HepG2 (cell line): ENCODE results near the gene NFATC2.

Source experiments
- BRCA1 ChIP-seq: sonication (generic); formaldehyde crosslinking; IDR thresholded peaks from 2 replicates; pipeline ENCODE4 v1.4.0; 2020; ENCODE audit warnings: missing genetic modification reagents
- CTCF ChIP-seq: sonication (generic); formaldehyde crosslinking; IDR thresholded peaks from 2 replicates; pipeline ENCODE4 v1.5.0; 2020; ENCODE audit warnings: mild to moderate bottlenecking, missing genetic modification reagents, moderate library complexity

- TF ChIP-seq BRCA1 (no peak), CTCF (CRISPR knock-in tag) (no peak)
These were observed 30.5 kb downstream of the NFATC2 start for GRCh38 chr20:51511861-51512619.
